Measurements from ENCODE around the gene TSNAXIP1.
A peak's percentile ranks its signal among the peaks of the same experiment; 100 is the strongest.
"Not testable (repeated sequence)": the region's sequence is repeated elsewhere in the genome, so short reads cannot be mapped to it uniquely, and the experiment has no call there.

TSNAXIP1 gene

GRCh38 chr16:67861877-67862276 is 55.2 kb downstream of the TSNAXIP1 start:
- DNase-seq = no peak

GRCh38 chr16:67862623-67863583 is 56.2 kb downstream of the TSNAXIP1 start:
- DNase-seq = no peak

DNA sequence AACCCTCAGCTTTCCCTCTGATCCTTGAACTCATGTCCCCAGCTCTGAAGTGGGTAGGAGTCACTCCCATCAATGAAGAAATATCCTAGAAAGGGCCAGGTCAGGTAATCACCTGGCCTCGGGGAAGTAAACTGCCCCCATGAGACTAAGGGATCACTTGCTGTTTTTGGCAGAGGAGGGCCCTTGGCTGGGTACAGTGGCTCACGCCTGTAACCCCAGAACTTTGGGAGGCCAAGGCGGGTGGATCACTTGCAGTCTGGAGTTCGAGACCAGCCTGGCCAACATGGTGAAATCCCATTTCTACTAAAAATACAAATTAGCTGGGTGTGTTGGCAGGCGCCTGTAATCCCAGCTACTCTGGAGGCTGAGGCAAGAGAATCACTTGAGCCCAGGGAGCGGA is 57.4 kb downstream of the TSNAXIP1 start:
- DNase-seq = not testable (repeated sequence)

GRCh38 chr16:67864594-67864993 is 57.9 kb downstream of the TSNAXIP1 start:
- no peak for DNase-seq

DNA sequence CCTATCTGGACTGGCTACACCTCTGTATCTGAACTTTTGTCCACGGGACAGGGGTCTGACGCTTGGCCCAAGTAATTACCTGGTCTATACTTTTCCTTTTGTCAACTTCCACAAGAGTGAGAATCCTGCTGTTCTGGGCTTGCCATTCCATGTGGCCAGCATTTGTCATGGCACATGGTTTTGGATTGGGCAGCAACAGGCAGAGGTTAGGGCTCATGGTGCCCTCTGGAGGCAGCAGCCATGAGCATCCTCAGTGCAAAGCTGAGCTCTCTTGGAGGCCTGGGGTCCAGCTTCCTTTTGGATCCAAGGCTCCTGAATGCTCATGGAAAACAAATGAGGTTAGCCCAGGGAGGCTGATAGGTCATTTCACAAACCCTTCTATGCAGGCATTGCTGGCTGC is 58.6 kb downstream of the TSNAXIP1 start:
- DNase-seq = no peak

GRCh38 chr16:67868290-67868689 is 61.6 kb downstream of the TSNAXIP1 start:
- DNase-seq = no peak

DNA sequence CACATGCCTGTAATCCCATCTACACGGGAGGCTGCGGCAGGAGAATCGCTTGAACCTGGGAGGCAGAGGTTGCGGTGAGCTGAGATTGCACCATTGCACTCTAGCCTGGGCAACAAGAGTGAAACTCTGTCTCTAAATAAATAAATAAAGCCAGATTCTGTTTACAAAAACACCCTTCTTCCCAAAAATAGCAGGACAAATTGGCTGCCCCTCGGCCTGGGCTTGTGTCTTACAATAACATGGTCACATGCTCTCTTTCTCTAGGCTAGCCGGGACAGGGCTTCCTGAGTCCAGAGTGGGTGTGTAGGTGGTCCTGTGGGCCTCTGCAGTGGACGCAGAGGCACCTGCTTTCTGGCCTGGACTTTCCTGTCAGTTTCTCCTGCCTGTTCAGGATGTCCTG is 63.0 kb downstream of the TSNAXIP1 start:
- DNase-seq = no peak

DNA sequence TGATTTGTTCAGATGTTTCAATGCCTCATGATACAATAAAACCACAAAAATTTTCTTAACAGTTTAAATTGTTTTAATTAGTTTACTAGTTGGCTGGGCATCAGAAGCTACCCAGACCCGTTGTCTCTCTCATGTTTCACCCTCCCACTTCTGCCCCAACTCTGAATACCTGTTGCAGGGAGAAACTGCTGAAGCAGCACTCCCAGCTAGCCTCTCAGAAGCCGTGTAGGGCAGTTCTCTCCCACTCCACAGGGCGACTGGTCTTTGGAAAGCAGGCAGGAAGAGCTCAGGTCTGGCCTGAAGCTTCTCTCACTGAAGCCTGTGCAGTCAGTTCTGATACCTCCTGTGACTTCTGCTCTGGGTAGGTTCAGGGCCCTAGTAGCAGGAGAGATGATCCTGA is 64.6 kb downstream of the TSNAXIP1 start:
- DNase-seq = no peak

DNA sequence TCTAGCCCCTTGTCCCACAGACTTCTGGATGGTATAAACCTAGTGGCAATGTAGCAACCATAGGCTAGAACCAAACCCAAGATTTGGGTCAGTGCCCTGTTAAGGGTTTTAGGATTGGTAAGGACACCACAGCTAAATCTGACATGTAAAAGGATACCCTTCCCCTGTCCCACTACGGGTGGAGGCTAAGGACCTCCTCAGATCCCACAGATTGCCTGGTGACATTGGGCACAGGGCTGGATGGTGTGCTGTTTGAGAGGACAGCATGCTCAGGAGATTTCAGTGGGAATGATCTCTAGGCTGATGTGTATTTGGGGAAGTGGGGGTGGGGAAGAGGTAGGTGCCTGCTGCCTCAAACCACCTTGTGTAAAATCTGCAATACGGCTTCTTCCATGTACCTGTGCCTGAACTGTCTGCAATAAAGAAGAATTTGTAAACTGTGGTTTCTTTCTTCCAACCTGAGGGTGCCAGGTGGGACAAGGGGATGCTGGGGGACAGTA is 65.5 kb downstream of the TSNAXIP1 start:
- DNase-seq = no peak

- DNase-seq = peak; percentile 42
These were observed 66.1 kb downstream of the TSNAXIP1 start, which contains the start of gene EDC4 for GRCh38 chr16:67872631-67873434. TSS of gene EDC4 (plus strand) at chr16:67873052. CDS start at chr16:67873262, 210 bp downstream.

GRCh38 chr16:67873435-67874370 is 67.0 kb downstream of the TSNAXIP1 start:
- no peak for DNase-seq

- DNase-seq = no peak
These were observed 67.7 kb downstream of the TSNAXIP1 start for GRCh38 chr16:67874372-67874771.

DNA sequence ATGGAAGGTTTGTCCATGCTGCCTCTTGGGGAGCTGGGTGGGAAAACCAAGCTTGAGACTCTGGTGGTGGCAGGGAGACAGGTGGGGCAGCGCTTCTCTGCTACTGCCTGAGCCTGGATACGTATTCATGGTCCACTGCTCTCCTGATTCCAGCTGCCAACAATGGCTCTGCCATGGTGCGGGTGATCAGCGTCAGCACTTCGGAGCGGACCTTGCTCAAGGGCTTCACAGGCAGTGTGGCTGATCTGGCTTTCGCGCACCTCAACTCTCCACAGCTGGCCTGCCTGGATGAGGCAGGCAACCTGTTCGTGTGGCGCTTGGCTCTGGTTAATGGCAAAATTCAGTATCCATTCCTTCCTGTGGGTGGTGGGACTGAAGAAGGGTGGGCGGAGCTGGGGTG is 70.4 kb downstream of the TSNAXIP1 start:
- no peak for DNase-seq

Measured in KG1 (cell line).